Vagina (tissue), 2 donors: ENCODE data around the gene HLTF. TPM values are rescaled to one million over a fixed set of nuclear protein-coding genes. Genes with fewer than 3 reads are reported as not detected.
A peak's percentile ranks its signal among the peaks of the same experiment; 100 is the strongest.

Experiments
- DNase-seq, 2 donors: peaks; one replicate each; pipeline ENCODE4 v3.0.0-alpha.2; 2017; ENCODE audit errors: extremely low spot score in 2 of 2
- H3K27ac ChIP-seq: fragments of 200-600 bp; sonication (generic); one replicate; pipeline ENCODE4 v1.5.1; 2019
- H3K27me3 ChIP-seq: fragments of 200-600 bp; sonication (generic); one replicate; pipeline ENCODE4 v1.5.1; 2019
- H3K36me3 ChIP-seq, 2 donors: fragments of 200-600 bp; sonication (generic); one replicate each; pipeline ENCODE4 v1.5.1; 2017 to 2019
- H3K4me1 ChIP-seq: fragments of 200-600 bp; sonication (generic); one replicate; pipeline ENCODE4 v1.5.1; 2019
- H3K4me3 ChIP-seq, 2 donors: fragments of 200-600 bp; sonication (generic); 1 replicate in 1 of 2; 2 replicates in 1 of 2; pipeline ENCODE4 v1.5.1; 2016 to 2019
- H3K9me3 ChIP-seq: fragments of 200-600 bp; sonication (generic); one replicate; pipeline ENCODE4 v1.5.1; 2019
- CTCF ChIP-seq, 3 experiments: fragments of 450-650 bp in 2 of 3; fragments of 200-600 bp in 1 of 3; sonication (generic) in 1 of 3; IDR thresholded peaks; one replicate each; pipeline ENCODE4 v1.5.1; 2017 to 2019; ENCODE audit warnings: antibody characterized with exemption in 3 of 3, mild to moderate bottlenecking in 2 of 3, moderate library complexity in 2 of 3
- POLR2A ChIP-seq, 2 donors: fragments of 450-650 bp; IDR thresholded peaks; one replicate each; pipeline ENCODE4 v1.6.1; 2017; ENCODE audit warnings: antibody characterized with exemption in 2 of 2, mild to moderate bottlenecking in 2 of 2, moderate library complexity in 2 of 2
- POLR2AphosphoS5 ChIP-seq, 2 donors: sonication (generic); formaldehyde crosslinking; IDR thresholded peaks; one replicate each; pipeline ENCODE4 v1.9.0; 2017; ENCODE audit warnings: antibody characterized with exemption in 2 of 2, mild to moderate bottlenecking in 2 of 2, low read depth in 1 of 2; ENCODE audit not compliant: insufficient read depth in 1 of 2
- intact Hi-C: fragments of 100-400 bp; cut with DNase I; formaldehyde crosslinking; loops from one replicate; pipeline ENCODE4 v1.15.1; 2023
- total RNA-seq: library from RNA; depleted of rRNA; stranded (reverse); fragments of >200 nt; gene quantifications from one replicate; pipeline ENCODE4 v1.2.3, GENCODE V29; 2016

Gene HLTF
- total RNA-seq, 1 donor from 2014 or later = 27.0 TPM

GRCh38 chr3:149020196-149020838, 66.0 kb downstream of the HLTF start:
- no peak for TF ChIP-seq POLR2AphosphoS5 (IDR thresholded peaks at IDR 0.05; ENCODE audit: insufficient read depth in 1 of 2, low read depth in 1 of 2)
- TF ChIP-seq CTCF (IDR thresholded peaks at IDR 0.05) = no peak
- TF ChIP-seq POLR2A (IDR thresholded peaks at IDR 0.05) = no peak
- Histone ChIP-seq H3K4me3 (no peak overlapping the region), H3K36me3 (peaks cover 0 to 23% of the 10 kb centered on the region in 2 donors), H3K9me3 (no peaks in the 10 kb centered on the region), H3K4me1 (peaks cover 10% of the 10 kb centered on the region), H3K27ac (no peak overlapping the region), H3K27me3 (no peaks in the 10 kb centered on the region)
- DNase-seq = no peak
- intact Hi-C loops = no loop called here

- no peak for DNase-seq
- Histone ChIP-seq H3K9me3 (no peaks in the 10 kb centered on the region), H3K27me3 (no peaks in the 10 kb centered on the region), H3K4me1 (peaks cover 10% of the 10 kb centered on the region), H3K4me3 (no peak overlapping the region), H3K27ac (no peak overlapping the region), H3K36me3 (peaks cover 0 to 16% of the 10 kb centered on the region in 2 donors)
- TF ChIP-seq CTCF (IDR thresholded peaks at IDR 0.05) = no peak
- intact Hi-C loops = no loop called here
Measured at GRCh38 chr3:149019580-149019979, 66.8 kb downstream of the HLTF start.

GRCh38 chr3:149018247-149018646, 68.1 kb downstream of the HLTF start:
- peaks cover 10% of the 10 kb centered on the region for H3K4me1 ChIP-seq
- no peak overlapping the region for H3K27ac ChIP-seq

GRCh38 chr3:149016669-149017541, 69.4 kb downstream of the HLTF start:
- Histone ChIP-seq H3K27me3 (no peaks in the 10 kb centered on the region), H3K4me3 (no peak overlapping the region), H3K27ac (peak overlapping the region; percentile 27), H3K4me1 (peaks cover 10% of the 10 kb centered on the region), H3K9me3 (no peaks in the 10 kb centered on the region), H3K36me3 (peaks cover 0 to 9% of the 10 kb centered on the region in 2 donors)
- TF ChIP-seq POLR2A (IDR thresholded peaks at IDR 0.05) (no peak), CTCF (IDR thresholded peaks at IDR 0.05) (no peak), POLR2AphosphoS5 (IDR thresholded peaks at IDR 0.05; ENCODE audit: insufficient read depth in 1 of 2, low read depth in 1 of 2) (peak in 1 of 2 donors; percentile 39)
- no peak for DNase-seq
- intact Hi-C loops = no loop called here

More at GRCh38 chr3:149018247-149018646, 68.1 kb downstream of the HLTF start:
- no peak for TF ChIP-seq POLR2AphosphoS5 (IDR thresholded peaks at IDR 0.05; ENCODE audit: insufficient read depth in 1 of 2, low read depth in 1 of 2)
- TF ChIP-seq POLR2A (IDR thresholded peaks at IDR 0.05) = no peak
- no peak for TF ChIP-seq CTCF (IDR thresholded peaks at IDR 0.05)
- Histone ChIP-seq H3K9me3 (no peaks in the 10 kb centered on the region), H3K4me3 (no peak overlapping the region), H3K36me3 (peaks cover 0 to 6% of the 10 kb centered on the region in 2 donors), H3K27me3 (no peaks in the 10 kb centered on the region)
- DNase-seq = no peak
- intact Hi-C loops = no loop called here

GRCh38 chr3:149016242-149016641, 70.1 kb downstream of the HLTF start:
- no peak for DNase-seq
- H3K36me3 ChIP-seq = peaks cover 0 to 5% of the 10 kb centered on the region in 2 donors
- intact Hi-C loops = no loop called here
- peaks cover 10% of the 10 kb centered on the region for H3K4me1 ChIP-seq
- no peak overlapping the region for H3K27ac ChIP-seq
- no peaks in the 10 kb centered on the region for H3K9me3 ChIP-seq
- H3K4me3 ChIP-seq = no peak overlapping the region
- no peaks in the 10 kb centered on the region for H3K27me3 ChIP-seq
- TF ChIP-seq POLR2AphosphoS5 (IDR thresholded peaks at IDR 0.05; ENCODE audit: insufficient read depth in 1 of 2, low read depth in 1 of 2) (no peak), POLR2A (IDR thresholded peaks at IDR 0.05) (no peak), CTCF (IDR thresholded peaks at IDR 0.05) (no peak)
